Stimulated activated CD8-positive, alpha-beta memory T cell treated with anti-CD3 and anti-CD28 coated beads, Interleukin-4, amount 100 ng/mL, for 1 hour (primary cell): ENCODE results near the gene PPP3CA.

Experiments used
- DNase-seq, 2 donors: peaks; one replicate each; pipeline ENCODE4 v3.0.0-alpha.2; 2020; ENCODE audit warnings: low read depth in 2 of 2, low spot score in 1 of 2

PPP3CA gene

DNA sequence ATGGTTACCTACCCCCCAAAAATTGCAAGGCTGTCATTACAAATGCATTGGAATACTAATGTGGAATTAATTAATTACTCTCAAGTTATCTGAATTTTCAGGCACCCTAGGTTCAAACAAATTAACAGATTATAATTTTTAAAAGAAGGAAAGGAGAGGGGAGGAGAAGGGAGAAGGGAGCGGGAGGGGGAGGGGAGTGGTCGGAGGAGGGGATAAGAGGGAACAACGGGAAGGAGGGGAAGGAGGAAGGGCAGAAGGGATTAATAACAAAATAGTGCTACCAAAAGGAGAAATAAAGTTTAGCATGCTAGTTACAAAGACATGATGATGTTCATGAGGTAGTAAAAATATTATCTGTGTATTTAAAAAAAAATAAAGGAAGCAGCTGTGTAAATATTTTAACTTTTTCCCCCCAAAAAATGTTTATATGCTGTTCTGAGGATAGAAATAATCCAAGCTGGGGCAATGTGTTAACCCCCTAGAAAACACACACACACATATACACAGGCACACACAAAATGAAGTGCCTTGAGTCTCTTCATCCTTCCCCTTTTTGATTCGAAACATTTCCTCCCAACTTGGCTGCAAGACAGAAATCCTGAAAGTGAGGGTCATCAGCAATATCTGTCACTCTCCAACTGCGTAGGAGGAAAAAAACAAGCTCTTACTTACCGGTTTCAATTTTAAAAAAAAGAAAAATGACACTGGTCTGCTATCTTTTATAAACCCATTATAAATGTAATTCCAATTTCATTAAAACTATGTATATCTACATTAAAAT lies 58.8 kb downstream of the PPP3CA start:
- no peak for DNase-seq

DNA sequence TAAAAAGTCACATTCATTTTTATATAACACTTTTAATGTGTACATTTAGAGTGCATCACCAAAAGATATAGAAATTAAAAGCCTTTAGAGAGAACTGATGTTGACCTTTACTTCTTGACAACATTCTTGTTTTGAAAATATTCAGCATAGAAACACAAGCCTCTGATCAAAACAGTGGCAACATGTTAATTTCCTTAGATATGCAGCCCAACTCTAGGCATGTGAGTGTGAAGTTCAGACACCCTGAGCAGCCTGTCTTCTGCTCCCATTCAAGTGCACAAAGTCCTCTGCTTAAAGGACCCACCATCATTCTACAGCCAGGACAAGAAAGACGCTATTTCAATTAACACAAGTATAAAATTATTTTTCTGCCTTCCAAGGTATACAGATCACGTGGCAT lies 60.0 kb downstream of the PPP3CA start:
- DNase-seq = no peak

GRCh38 chr4:101286663-101287062 lies 60.7 kb downstream of the PPP3CA start:
- DNase-seq = no peak

GRCh38 chr4:101285985-101286384 lies 61.3 kb downstream of the PPP3CA start:
- DNase-seq = no peak

DNA sequence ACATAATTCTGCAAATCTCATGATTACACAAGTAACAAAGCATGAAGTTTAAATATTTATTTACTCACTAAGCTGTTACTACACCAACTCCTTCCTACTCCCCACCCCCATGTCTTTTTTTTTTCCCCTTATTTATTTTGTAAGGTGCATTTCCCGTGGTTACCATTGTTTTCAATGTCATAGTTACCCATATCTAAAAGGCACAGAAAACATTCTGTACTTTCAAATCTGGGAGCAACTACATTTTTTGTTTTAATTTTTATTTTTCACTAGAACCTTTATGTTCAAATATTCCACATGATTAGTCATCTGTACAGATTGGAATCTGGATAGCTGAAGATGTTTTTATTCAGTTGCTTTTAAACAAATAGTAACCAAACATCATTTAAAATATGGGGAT lies 62.8 kb downstream of the PPP3CA start:
- DNase-seq = no peak

- no peak for DNase-seq
Observed at GRCh38 chr4:101283434-101283833, 63.9 kb downstream of the PPP3CA start.

DNA sequence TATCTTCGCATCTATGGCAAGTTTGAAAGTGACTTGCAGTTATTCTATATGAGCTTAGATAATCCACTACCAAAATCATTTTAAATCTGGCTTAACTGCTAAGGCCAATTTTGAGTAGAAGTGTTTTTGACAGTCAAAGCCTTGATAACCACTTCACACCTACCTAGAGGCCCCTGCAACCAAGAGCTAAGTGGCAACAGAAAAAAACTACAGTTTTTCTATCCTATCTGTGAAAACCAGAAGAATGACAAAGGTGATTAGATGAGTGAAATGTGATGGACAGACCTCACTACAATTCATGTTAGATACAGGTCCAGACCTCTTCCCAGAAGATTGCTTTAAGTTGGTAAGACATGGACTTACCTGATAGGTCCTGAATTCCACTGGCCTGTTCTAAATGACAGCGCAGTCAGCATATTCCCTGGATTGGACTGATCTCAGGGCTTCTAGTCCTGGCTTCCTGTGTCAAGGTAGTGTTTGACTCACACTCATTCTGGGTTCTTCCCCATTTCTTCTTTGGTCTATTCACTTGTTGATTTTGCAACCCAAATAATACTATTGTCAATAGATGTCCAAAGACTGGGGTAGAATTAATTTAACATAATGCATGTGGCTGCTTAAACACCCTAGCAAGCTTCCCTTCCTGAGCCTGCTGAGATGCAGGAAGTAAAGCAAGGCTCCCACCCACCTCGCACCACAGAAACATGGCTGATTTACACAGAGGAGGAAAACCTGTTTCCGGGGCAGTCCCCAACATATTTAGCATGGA lies 65.1 kb downstream of the PPP3CA start:
- DNase-seq = no peak

- no peak for DNase-seq
Observed at GRCh38 chr4:101280866-101281600, 66.3 kb downstream of the PPP3CA start.

GRCh38 chr4:101279377-101279871 lies 67.9 kb downstream of the PPP3CA start:
- no peak for DNase-seq

DNA sequence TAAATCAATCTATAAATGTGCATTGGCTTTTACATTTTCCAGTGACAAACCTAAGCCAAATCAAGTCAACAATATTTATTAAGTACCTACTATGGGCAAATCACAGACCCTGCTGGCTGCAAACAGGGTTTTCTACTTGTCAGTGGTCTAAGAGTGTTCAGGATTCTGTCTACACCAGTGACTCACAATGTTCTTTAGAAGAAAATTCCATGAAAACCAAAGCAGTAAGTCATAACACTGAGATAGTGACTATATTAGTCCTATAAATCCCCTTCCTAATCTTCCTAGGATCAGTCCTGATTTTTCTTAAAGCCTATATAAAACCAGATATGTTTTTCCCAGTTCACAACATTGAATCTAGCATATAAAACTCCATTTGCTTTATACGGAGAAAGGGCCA lies 69.7 kb downstream of the PPP3CA start:
- DNase-seq = no peak

- DNase-seq = no peak
Observed at GRCh38 chr4:101276661-101277060, 70.7 kb downstream of the PPP3CA start.

GRCh38 chr4:101274888-101275752 lies 72.2 kb downstream of the PPP3CA start:
- DNase-seq = no peak

GRCh38 chr4:101271516-101271915 lies 75.8 kb downstream of the PPP3CA start:
- no peak for DNase-seq

DNA sequence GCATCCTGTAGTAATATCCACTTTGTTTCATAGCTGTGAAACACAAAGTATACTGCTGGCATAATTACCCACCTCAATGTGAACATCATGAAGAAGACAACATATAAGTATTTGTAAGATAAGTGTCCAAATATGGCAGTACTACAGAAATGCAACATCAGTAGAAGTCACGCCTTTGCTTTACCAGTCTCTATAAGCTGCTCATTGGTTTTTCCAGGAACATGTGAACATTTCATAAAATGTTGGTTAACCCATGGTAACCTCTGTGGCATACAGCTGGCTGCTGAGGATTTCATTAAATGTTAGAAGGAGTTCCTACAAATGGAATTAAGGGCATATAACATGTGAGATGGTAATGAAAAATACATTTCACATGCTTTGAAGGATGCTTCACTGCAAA lies 77.6 kb downstream of the PPP3CA start:
- DNase-seq = no peak

GRCh38 chr4:101265816-101266172 lies 81.5 kb downstream of the PPP3CA start:
- DNase-seq = no peak

DNA sequence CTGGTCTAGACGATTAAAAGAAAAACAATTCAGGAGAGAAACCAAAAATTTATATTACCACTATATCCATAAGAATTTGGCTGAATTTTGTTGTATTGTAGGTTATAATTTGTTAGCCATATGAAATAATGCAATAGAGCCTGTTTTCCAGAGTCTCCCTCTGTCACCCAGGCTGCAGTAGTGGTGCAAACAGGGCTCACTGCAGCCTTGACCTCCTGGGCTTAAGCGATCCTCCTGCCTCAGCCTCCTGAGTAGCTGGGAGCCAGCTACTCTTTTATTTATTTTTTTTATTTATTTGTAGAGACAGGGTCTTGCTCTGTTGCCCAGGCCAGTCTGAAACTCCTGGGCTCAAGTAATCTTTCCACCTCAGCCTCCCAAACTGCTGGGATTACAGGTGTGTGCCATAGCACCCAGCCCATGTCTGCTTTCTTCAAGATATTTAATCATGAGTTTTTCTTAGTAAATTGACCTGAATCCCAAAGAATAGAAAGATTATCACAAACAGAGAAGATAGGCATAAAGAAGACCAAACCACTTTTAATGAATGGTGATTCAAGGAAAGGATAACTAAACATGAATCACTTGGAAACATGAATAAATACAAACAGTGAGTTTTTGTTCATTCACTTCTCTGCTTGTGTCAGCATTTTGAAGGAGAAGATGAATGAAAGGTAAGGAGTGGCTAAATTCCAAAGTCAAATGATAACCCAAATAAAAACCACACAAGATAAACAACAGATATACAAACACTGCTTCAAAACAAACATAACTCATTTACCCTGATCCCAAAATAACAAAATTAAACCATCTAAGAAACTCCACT lies 82.1 kb downstream of the PPP3CA start:
- no peak for DNase-seq

DNA sequence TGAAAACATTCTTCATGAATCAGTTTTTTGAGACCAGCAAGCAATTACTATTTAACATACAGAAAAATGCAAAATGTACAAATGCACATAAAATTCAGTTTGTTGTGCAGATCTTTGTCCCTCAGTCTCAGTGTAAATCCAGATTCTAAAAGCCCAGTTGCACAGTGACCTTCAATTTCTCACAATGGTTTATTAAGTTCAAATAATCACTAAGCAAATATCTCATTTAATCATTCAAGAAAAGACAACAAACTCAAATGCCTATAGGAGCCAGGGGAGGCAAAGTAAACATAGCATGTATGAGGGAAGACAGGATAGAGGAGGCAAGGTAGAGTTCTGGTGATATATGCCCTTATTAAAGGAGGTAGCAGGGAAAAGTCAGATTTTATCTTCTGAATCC lies 82.8 kb downstream of the PPP3CA start:
- no peak for DNase-seq

GRCh38 chr4:101262683-101263082 lies 84.6 kb downstream of the PPP3CA start:
- DNase-seq = no peak

- no peak for DNase-seq
Observed at GRCh38 chr4:101259876-101260275, 87.5 kb downstream of the PPP3CA start.

GRCh38 chr4:101258883-101259282 lies 88.4 kb downstream of the PPP3CA start:
- no peak for DNase-seq
